Measurements from ENCODE around the gene B4GALNT3. TPM values are rescaled to one million over a fixed set of nuclear protein-coding genes. Genes with fewer than 3 reads are reported as not detected.

Gene B4GALNT3
- total RNA-seq, 2 experiments from 2014 or later = 1.2 to 1.9 TPM

- CTCF ChIA-PET = interaction anchor here (0.6 to 1.4 kb wide), 3 partner anchors 9 to 461 kb away, joined by 3 to 4 read pairs (median 3); no protein-coding TSS in a partner anchor
- peaks cover 3% of the 10 kb centered on the region for H3K4me1 Mint-ChIP-seq (ENCODE audit: low read depth)
- peaks cover 3% of the 10 kb centered on the region for H3K9me3 Mint-ChIP-seq
- H3K4me3 Mint-ChIP-seq = no peak overlapping the region
- POLR2A ChIA-PET = no interaction called here
- H3K27me3 Mint-ChIP-seq = no peaks in the 10 kb centered on the region
- H3K27ac Mint-ChIP-seq = no peak overlapping the region
- DNase-seq = no peak
- H3K36me3 Mint-ChIP-seq = no peaks in the 10 kb centered on the region
- intact Hi-C loops (cut with micrococcal nuclease) = no loop called here
Measured at GRCh38 chr12:585062-586061, 125.6 kb downstream of the B4GALNT3 start.

- H3K27me3 Mint-ChIP-seq = no peaks in the 10 kb centered on the region
- no peak for DNase-seq
- peaks cover 3% of the 10 kb centered on the region for H3K9me3 Mint-ChIP-seq
- no peaks in the 10 kb centered on the region for H3K36me3 Mint-ChIP-seq
- peaks cover 3% of the 10 kb centered on the region for H3K4me1 Mint-ChIP-seq (ENCODE audit: low read depth)
- intact Hi-C loops (cut with micrococcal nuclease) = no loop called here
- no peak overlapping the region for H3K4me3 Mint-ChIP-seq
- ChIA-PET CTCF (interaction anchor here (0.6 to 1.4 kb wide), 2 partner anchors 10 to 246 kb away, joined by 3 to 4 read pairs; no protein-coding TSS in a partner anchor), POLR2A (interaction anchor here (0.5 kb wide), 1 partner anchor 228 kb away, joined by 3 read pairs; no protein-coding TSS in a partner anchor)
- H3K27ac Mint-ChIP-seq = no peak overlapping the region
Measured at GRCh38 chr12:586318-587071, 126.8 kb downstream of the B4GALNT3 start.

- intact Hi-C loops (cut with micrococcal nuclease) = loop anchor here (2.0 kb wide), 1 partner anchor 21 kb away; no protein-coding TSS in a partner anchor
- CTCF ChIA-PET = no interaction called here
- POLR2A ChIA-PET = no interaction called here
Measured at GRCh38 chr12:587132-588023, 127.6 kb downstream of the B4GALNT3 start.

GRCh38 chr12:588024-588322 lies 128.2 kb downstream of the B4GALNT3 start:
- intact Hi-C loops (cut with micrococcal nuclease) = loop anchor here (2.0 kb wide), 1 partner anchor 21 kb away; no protein-coding TSS in a partner anchor
- ChIA-PET CTCF (no interaction called here), POLR2A (no interaction called here)
- H3K9me3 Mint-ChIP-seq = peaks cover 3% of the 10 kb centered on the region
- no peak overlapping the region for H3K4me3 Mint-ChIP-seq
- no peak overlapping the region for H3K27ac Mint-ChIP-seq
- H3K27me3 Mint-ChIP-seq = no peaks in the 10 kb centered on the region
- peaks cover 3% of the 10 kb centered on the region for H3K4me1 Mint-ChIP-seq (ENCODE audit: low read depth)
- no peaks in the 10 kb centered on the region for H3K36me3 Mint-ChIP-seq
- no peak for DNase-seq

More at GRCh38 chr12:587132-588023, 127.6 kb downstream of the B4GALNT3 start:
- no peak for DNase-seq
- Mint-ChIP-seq H3K27ac (no peak overlapping the region), H3K27me3 (no peaks in the 10 kb centered on the region), H3K9me3 (peaks cover 3% of the 10 kb centered on the region), H3K4me1 (ENCODE audit: low read depth) (peaks cover 3% of the 10 kb centered on the region), H3K36me3 (no peaks in the 10 kb centered on the region), H3K4me3 (no peak overlapping the region)

- peaks cover 3% of the 10 kb centered on the region for H3K4me1 Mint-ChIP-seq (ENCODE audit: low read depth)
Measured at GRCh38 chr12:588646-589045, 128.9 kb downstream of the B4GALNT3 start.

GRCh38 chr12:590206-590750 lies 130.5 kb downstream of the B4GALNT3 start:
- ChIA-PET POLR2A (no interaction called here), CTCF (no interaction called here)
- no peak for DNase-seq
- Mint-ChIP-seq H3K4me1 (ENCODE audit: low read depth) (peaks cover 3% of the 10 kb centered on the region), H3K36me3 (no peaks in the 10 kb centered on the region), H3K27me3 (no peaks in the 10 kb centered on the region), H3K9me3 (peaks cover 3% of the 10 kb centered on the region), H3K4me3 (no peak overlapping the region), H3K27ac (no peak overlapping the region)
- intact Hi-C loops (cut with micrococcal nuclease) = no loop called here

More at GRCh38 chr12:588646-589045, 128.9 kb downstream of the B4GALNT3 start:
- CTCF ChIA-PET = no interaction called here
- H3K9me3 Mint-ChIP-seq = peaks cover 3% of the 10 kb centered on the region
- no peak for DNase-seq
- H3K36me3 Mint-ChIP-seq = no peaks in the 10 kb centered on the region
- POLR2A ChIA-PET = no interaction called here
- intact Hi-C loops (cut with micrococcal nuclease) = loop anchor here (2.0 kb wide), 1 partner anchor 20 kb away; no protein-coding TSS in a partner anchor
- H3K27ac Mint-ChIP-seq = no peak overlapping the region
- H3K4me3 Mint-ChIP-seq = no peak overlapping the region
- no peaks in the 10 kb centered on the region for H3K27me3 Mint-ChIP-seq

- ChIA-PET POLR2A (no interaction called here), CTCF (interaction anchor here (0.9 kb wide), 1 partner anchor 15 kb away, joined by 3 read pairs; no protein-coding TSS in a partner anchor)
- DNase-seq = no peak
- no peaks in the 10 kb centered on the region for H3K27me3 Mint-ChIP-seq
- no peak overlapping the region for H3K27ac Mint-ChIP-seq
- H3K9me3 Mint-ChIP-seq = peaks cover 3% of the 10 kb centered on the region
- no peaks in the 10 kb centered on the region for H3K36me3 Mint-ChIP-seq
- H3K4me1 Mint-ChIP-seq (ENCODE audit: low read depth) = peaks cover 3% of the 10 kb centered on the region
- intact Hi-C loops (cut with micrococcal nuclease) = no loop called here
- no peak overlapping the region for H3K4me3 Mint-ChIP-seq
Measured at GRCh38 chr12:591167-592023, 131.7 kb downstream of the B4GALNT3 start.

- Mint-ChIP-seq H3K4me3 (no peak overlapping the region), H3K36me3 (no peaks in the 10 kb centered on the region), H3K27ac (no peak overlapping the region), H3K4me1 (ENCODE audit: low read depth) (peaks cover 3% of the 10 kb centered on the region), H3K27me3 (no peaks in the 10 kb centered on the region), H3K9me3 (peaks cover 3% of the 10 kb centered on the region)
- POLR2A ChIA-PET = no interaction called here
- CTCF ChIA-PET = no interaction called here
- intact Hi-C loops (cut with micrococcal nuclease) = no loop called here
- DNase-seq = no peak
Measured at GRCh38 chr12:592024-592505, 132.3 kb downstream of the B4GALNT3 start.

GRCh38 chr12:593396-594270 lies 133.9 kb downstream of the B4GALNT3 start:
- no peak overlapping the region for H3K4me3 Mint-ChIP-seq
- H3K27ac Mint-ChIP-seq = no peak overlapping the region
- POLR2A ChIA-PET = no interaction called here
- H3K9me3 Mint-ChIP-seq = peaks cover under 1% of the 10 kb centered on the region
- CTCF ChIA-PET = interaction anchor here (1.9 kb wide), 1 partner anchor 23 kb away, joined by 4 read pairs; no protein-coding TSS in a partner anchor
- peaks cover 3% of the 10 kb centered on the region for H3K4me1 Mint-ChIP-seq (ENCODE audit: low read depth)
- no peaks in the 10 kb centered on the region for H3K27me3 Mint-ChIP-seq
- no peaks in the 10 kb centered on the region for H3K36me3 Mint-ChIP-seq
- intact Hi-C loops (cut with micrococcal nuclease) = no loop called here
- DNase-seq = no peak

- Mint-ChIP-seq H3K36me3 (no peaks in the 10 kb centered on the region), H3K27ac (no peak overlapping the region), H3K27me3 (no peaks in the 10 kb centered on the region), H3K4me3 (no peak overlapping the region), H3K9me3 (no peaks in the 10 kb centered on the region), H3K4me1 (ENCODE audit: low read depth) (no peaks in the 10 kb centered on the region)
- no peak for DNase-seq
- POLR2A ChIA-PET = no interaction called here
- CTCF ChIA-PET = no interaction called here
- intact Hi-C loops (cut with micrococcal nuclease) = no loop called here
Measured at GRCh38 chr12:597926-598568, 138.3 kb downstream of the B4GALNT3 start.

Data from activated CD4-positive, alpha-beta memory T cell treated with anti-CD3 and anti-CD28 coated beads for 36 hours (primary cell).